ENCODE measurements around the gene CCDC88B. TPM values are rescaled to one million over a fixed set of nuclear protein-coding genes. Genes with fewer than 3 reads are reported as not detected.

CCDC88B gene
- total RNA-seq, 1 donor, result 1.2 TPM

GRCh38 chr11:64357904-64358535 is 18.0 kb downstream of the CCDC88B start:
- peak overlapping the region; percentile 65 for H3K4me3 ChIP-seq (ENCODE audit: low read depth, low read length)
- no peak for TF ChIP-seq CTCF (IDR thresholded peaks at IDR 0.05; ENCODE audit: insufficient read depth, low read length)
- DNase-seq (ENCODE audit: low read depth), result no peak

- peak overlapping the region; percentile 65 for H3K4me3 ChIP-seq (ENCODE audit: low read depth, low read length)
- TF ChIP-seq CTCF (IDR thresholded peaks at IDR 0.05; ENCODE audit: insufficient read depth, low read length), result no peak
- DNase-seq (ENCODE audit: low read depth), result no peak
Measured at GRCh38 chr11:64358536-64358906, 18.5 kb downstream of the CCDC88B start.

GRCh38 chr11:64358907-64359711 is 19.1 kb downstream of the CCDC88B start, which contains the start of gene RPS6KA4:
Gene RPS6KA4, plus strand, starts transcription at chr11:64359162. Its CDS starts 74 bp downstream, at chr11:64359236.
- DNase-seq (ENCODE audit: low read depth), result peak; percentile 42
- TF ChIP-seq CTCF (IDR thresholded peaks at IDR 0.05; ENCODE audit: insufficient read depth, low read length), result no peak
- peak within 1 kb of the TSS; percentile 92 for H3K4me3 ChIP-seq (ENCODE audit: low read depth, low read length)

- no peak for DNase-seq (ENCODE audit: low read depth)
- TF ChIP-seq CTCF (IDR thresholded peaks at IDR 0.05; ENCODE audit: insufficient read depth, low read length), result no peak
- H3K4me3 ChIP-seq (ENCODE audit: low read depth, low read length), result peak overlapping the region; percentile 92
Measured at GRCh38 chr11:64359712-64360445, 19.9 kb downstream of the CCDC88B start.

GRCh38 chr11:64360448-64360921 is 20.5 kb downstream of the CCDC88B start:
- DNase-seq (ENCODE audit: low read depth), result no peak
- peak overlapping the region; percentile 92 for H3K4me3 ChIP-seq (ENCODE audit: low read depth, low read length)
- no peak for TF ChIP-seq CTCF (IDR thresholded peaks at IDR 0.05; ENCODE audit: insufficient read depth, low read length)

GRCh38 chr11:64361659-64362058 is 21.7 kb downstream of the CCDC88B start:
- H3K4me3 ChIP-seq (ENCODE audit: low read depth, low read length), result no peak overlapping the region
- DNase-seq (ENCODE audit: low read depth), result no peak
- TF ChIP-seq CTCF (IDR thresholded peaks at IDR 0.05; ENCODE audit: insufficient read depth, low read length), result no peak
